Suprapubic skin (tissue), 3 donors: ENCODE measurements around the gene HOXC9.

Experiments
- CTCF ChIP-seq, 2 donors: fragments of 200-600 bp in 1 of 2; fragments of 450-650 bp in 1 of 2; sonication (generic) in 1 of 2; IDR thresholded peaks; one replicate each; pipeline ENCODE4 v1.5.1; 2016 to 2019; ENCODE audit warnings: antibody characterized with exemption in 2 of 2, mild to moderate bottlenecking in 1 of 2, moderate library complexity in 1 of 2
- POLR2A ChIP-seq, 2 donors: fragments of 450-650 bp; IDR thresholded peaks; one replicate each; pipeline ENCODE4 v1.6.1; 2017; ENCODE audit warnings: antibody characterized with exemption in 2 of 2, mild to moderate bottlenecking in 2 of 2, moderate library complexity in 2 of 2

GRCh38 chr12:53982648-53983567 lies 17.1 kb upstream of the HOXC9 start:
- no peak for TF ChIP-seq POLR2A (IDR thresholded peaks at IDR 0.05)
- TF ChIP-seq CTCF (IDR thresholded peaks at IDR 0.05): no peak
